ENCODE results near the gene HEMGN. TPM values are rescaled to one million over a fixed set of nuclear protein-coding genes. Genes with fewer than 3 reads are reported as not detected.

Gene HEMGN
- polyA plus RNA-seq, 3 donors, result 0.18 TPM; not detected in 2

DNA sequence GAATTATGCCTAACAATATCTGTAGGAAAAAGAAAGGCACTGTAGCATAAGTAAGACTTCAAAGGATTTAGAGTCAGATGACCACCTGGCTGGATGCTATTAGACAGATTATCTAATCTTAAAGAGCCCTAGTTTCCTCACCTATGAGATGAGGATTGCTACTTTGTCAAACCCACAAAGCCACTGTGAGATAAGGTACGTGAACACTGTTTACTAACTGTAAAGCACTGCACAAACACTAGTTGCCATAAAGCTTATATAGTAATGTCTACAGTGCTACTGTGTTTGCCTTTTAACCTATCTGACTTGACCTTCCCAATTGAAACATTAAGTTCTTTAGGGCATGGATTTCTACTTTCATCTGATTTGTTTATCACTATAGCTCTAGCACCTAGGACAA is 26.0 kb downstream of the HEMGN start:
- no peaks in the 10 kb centered on the region for H3K9me3 ChIP-seq (replicated peaks in 1 of 2; ENCODE audit: control insufficient read depth in 1 of 2, insufficient read depth in 1 of 2, low read length in 2 of 2)
- Mint-ChIP-seq H3K36me3 (peaks cover 70 to 79% of the 10 kb centered on the region in 2 donors), H3K9me3 (no peaks in the 10 kb centered on the region), H3K27ac (no peak overlapping the region), H3K4me3 (no peak overlapping the region), H3K27me3 (ENCODE audit: low read depth in 3 of 3) (peaks cover 0 to under 1% (median 0%) of the 10 kb centered on the region in 3 donors), H3K4me1 (peaks cover 23% of the 10 kb centered on the region)
- no peak overlapping the region for H3K27ac ChIP-seq (ENCODE audit: low read depth in 1 of 2, low read length in 2 of 2)
- peaks cover 7% of the 10 kb centered on the region for H4K20me1 ChIP-seq (ENCODE audit: insufficient read depth, low read length)
- peaks cover 37% of the 10 kb centered on the region for H3K79me2 ChIP-seq (ENCODE audit: insufficient read depth, low read length)
- no peak overlapping the region for H3K9ac ChIP-seq (ENCODE audit: insufficient read depth, low read length, poor library complexity, severe bottlenecking)
- no peak overlapping the region for H3K4me2 ChIP-seq (replicated peaks; ENCODE audit: extremely low read depth, low read length, poor library complexity, severe bottlenecking)
- intact Hi-C loops (cut with micrococcal nuclease), result no loop called here
- H3K4me3 ChIP-seq (replicated peaks in 1 of 3; ENCODE audit: low read depth in 2 of 3, low read length in 3 of 3), result no peak overlapping the region
- no CpG with 5 or more reads among the region's 1 CpG for WGBS (ENCODE audit: insufficient coverage)
- DNase-seq, result no peak
- peaks cover 64 to 77% of the 10 kb centered on the region in 2 donors for H3K36me3 ChIP-seq (replicated peaks in 1 of 2; ENCODE audit: control insufficient read depth in 1 of 2, insufficient read depth in 2 of 2, low read length in 2 of 2)
- TF ChIP-seq, protein P1, sequence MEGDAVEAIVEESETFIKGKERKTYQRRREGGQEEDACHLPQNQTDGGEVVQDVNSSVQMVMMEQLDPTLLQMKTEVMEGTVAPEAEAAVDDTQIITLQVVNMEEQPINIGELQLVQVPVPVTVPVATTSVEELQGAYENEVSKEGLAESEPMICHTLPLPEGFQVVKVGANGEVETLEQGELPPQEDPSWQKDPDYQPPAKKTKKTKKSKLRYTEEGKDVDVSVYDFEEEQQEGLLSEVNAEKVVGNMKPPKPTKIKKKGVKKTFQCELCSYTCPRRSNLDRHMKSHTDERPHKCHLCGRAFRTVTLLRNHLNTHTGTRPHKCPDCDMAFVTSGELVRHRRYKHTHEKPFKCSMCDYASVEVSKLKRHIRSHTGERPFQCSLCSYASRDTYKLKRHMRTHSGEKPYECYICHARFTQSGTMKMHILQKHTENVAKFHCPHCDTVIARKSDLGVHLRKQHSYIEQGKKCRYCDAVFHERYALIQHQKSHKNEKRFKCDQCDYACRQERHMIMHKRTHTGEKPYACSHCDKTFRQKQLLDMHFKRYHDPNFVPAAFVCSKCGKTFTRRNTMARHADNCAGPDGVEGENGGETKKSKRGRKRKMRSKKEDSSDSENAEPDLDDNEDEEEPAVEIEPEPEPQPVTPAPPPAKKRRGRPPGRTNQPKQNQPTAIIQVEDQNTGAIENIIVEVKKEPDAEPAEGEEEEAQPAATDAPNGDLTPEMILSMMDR (IDR thresholded peaks at IDR 0.05), result no peak
- H3K4me1 ChIP-seq (ENCODE audit: control insufficient read depth in 1 of 2, insufficient read depth in 2 of 2, low read length in 2 of 2), result peaks cover 24 to 26% of the 10 kb centered on the region in 2 donors
- no peak overlapping the region for H2AFZ ChIP-seq (ENCODE audit: insufficient read depth, low read depth, low read length, poor library complexity, severe bottlenecking)
- no peaks in the 10 kb centered on the region for H3K27me3 ChIP-seq (ENCODE audit: control insufficient read depth in 2 of 2, insufficient read depth in 2 of 2, low read length in 2 of 2)

DNA sequence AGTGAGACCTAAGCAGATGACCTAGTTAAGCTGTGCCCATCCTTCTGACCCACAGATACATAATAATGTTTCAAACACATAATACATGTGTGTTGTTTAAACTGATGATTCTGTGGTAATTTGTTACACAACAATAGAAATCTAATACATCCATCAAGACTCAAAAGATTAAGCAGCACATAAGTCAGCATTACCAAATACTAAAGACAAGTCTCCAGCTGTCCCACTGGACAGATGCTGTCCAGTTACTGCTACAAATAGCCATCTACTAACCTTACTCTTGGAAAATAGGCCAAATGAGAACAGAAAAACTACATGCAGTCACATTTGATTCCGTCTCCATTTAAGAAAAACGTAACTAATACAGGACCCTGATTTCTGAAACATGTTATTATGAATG is 26.4 kb downstream of the HEMGN start:
- TF ChIP-seq, protein P1 (IDR thresholded peaks at IDR 0.05), result no peak
- Mint-ChIP-seq H3K36me3 (peaks cover 68 to 79% of the 10 kb centered on the region in 2 donors), H3K27ac (no peak overlapping the region), H3K4me1 (peaks cover 24% of the 10 kb centered on the region), H3K9me3 (no peaks in the 10 kb centered on the region), H3K27me3 (ENCODE audit: low read depth in 3 of 3) (no peaks in the 10 kb centered on the region), H3K4me3 (no peak overlapping the region)
- no peak for DNase-seq
- no peak overlapping the region for H2AFZ ChIP-seq (ENCODE audit: insufficient read depth, low read depth, low read length, poor library complexity, severe bottlenecking)
- peaks cover 29 to 31% of the 10 kb centered on the region in 2 donors for H3K4me1 ChIP-seq (ENCODE audit: control insufficient read depth in 1 of 2, insufficient read depth in 2 of 2, low read length in 2 of 2)
- H3K4me2 ChIP-seq (replicated peaks; ENCODE audit: extremely low read depth, low read length, poor library complexity, severe bottlenecking), result no peak overlapping the region
- H3K9me3 ChIP-seq (replicated peaks in 1 of 2; ENCODE audit: control insufficient read depth in 1 of 2, insufficient read depth in 1 of 2, low read length in 2 of 2), result no peaks in the 10 kb centered on the region
- WGBS (ENCODE audit: insufficient coverage), result no CpG with 5 or more reads among the region's 2 CpGs
- H4K20me1 ChIP-seq (ENCODE audit: insufficient read depth, low read length), result peaks cover 7% of the 10 kb centered on the region
- no peak overlapping the region for H3K9ac ChIP-seq (ENCODE audit: insufficient read depth, low read length, poor library complexity, severe bottlenecking)
- H3K4me3 ChIP-seq (replicated peaks in 1 of 3; ENCODE audit: low read depth in 2 of 3, low read length in 3 of 3), result no peak overlapping the region
- no peak overlapping the region for H3K27ac ChIP-seq (ENCODE audit: low read depth in 1 of 2, low read length in 2 of 2)
- H3K27me3 ChIP-seq (ENCODE audit: control insufficient read depth in 2 of 2, insufficient read depth in 2 of 2, low read length in 2 of 2), result no peaks in the 10 kb centered on the region
- peaks cover 64 to 73% of the 10 kb centered on the region in 2 donors for H3K36me3 ChIP-seq (replicated peaks in 1 of 2; ENCODE audit: control insufficient read depth in 1 of 2, insufficient read depth in 2 of 2, low read length in 2 of 2)
- H3K79me2 ChIP-seq (ENCODE audit: insufficient read depth, low read length), result peaks cover 33% of the 10 kb centered on the region
- intact Hi-C loops (cut with micrococcal nuclease), result no loop called here

All from CD14-positive monocyte (primary cell).